H9 (cell line): Measurements from ENCODE around the gene KDM2B. TPM values are rescaled to one million over a fixed set of nuclear protein-coding genes. Genes with fewer than 3 reads are reported as not detected.

ENCODE experiments used
- DNase-seq: peaks from one replicate; pipeline ENCODE4 v3.0.0-alpha.2; 2017
- H2AFZ ChIP-seq: one replicate; pipeline ENCODE4 v1.6.1; 2013; ENCODE audit warnings: mild to moderate bottlenecking, low read length, control low read depth, moderate library complexity
- H2AK5ac ChIP-seq: 2 replicates; pipeline ENCODE4 v1.6.1; 2013; ENCODE audit warnings: low read length, control low read depth, mixed read lengths; ENCODE audit not compliant: insufficient read length
- H2BK120ac ChIP-seq: one replicate; pipeline ENCODE4 v1.6.1; 2013; ENCODE audit warnings: low read depth, mild to moderate bottlenecking, low read length, control low read depth, inconsistent platforms; ENCODE audit not compliant: poor library complexity, severe bottlenecking
- H2BK12ac ChIP-seq: 2 replicates; pipeline ENCODE4 v1.6.1; 2013; ENCODE audit warnings: low read length, control low read depth, mixed read lengths, low read depth; ENCODE audit not compliant: insufficient read length
- H2BK15ac ChIP-seq: 2 replicates; pipeline ENCODE4 v1.6.1; 2013; ENCODE audit warnings: low read depth, low read length, control low read depth
- H2BK20ac ChIP-seq: one replicate; pipeline ENCODE4 v1.6.1; 2013; ENCODE audit warnings: low read depth, mild to moderate bottlenecking, low read length, control low read depth, inconsistent platforms; ENCODE audit not compliant: poor library complexity, severe bottlenecking
- H2BK5ac ChIP-seq: 2 replicates; pipeline ENCODE4 v1.6.1; 2013; ENCODE audit warnings: low read length, control low read depth, mixed read lengths; ENCODE audit not compliant: insufficient read length
- H3K14ac ChIP-seq: 2 replicates; pipeline ENCODE4 v1.6.1; 2013; ENCODE audit warnings: low read length, control low read depth; ENCODE audit not compliant: insufficient read depth
- H3K18ac ChIP-seq: 2 replicates; pipeline ENCODE4 v1.6.1; 2013; ENCODE audit warnings: low read depth, mild to moderate bottlenecking, mixed read lengths, low read length, control low read depth; ENCODE audit not compliant: insufficient read length
- H3K23ac ChIP-seq: 2 replicates; pipeline ENCODE4 v1.6.1; 2013; ENCODE audit warnings: low read length, control low read depth, mixed read lengths, low read depth; ENCODE audit not compliant: insufficient read length
- H3K23me2 ChIP-seq: 2 replicates; pipeline ENCODE4 v1.6.1; 2013; ENCODE audit warnings: low read depth, mild to moderate bottlenecking, mixed read lengths, low read length, control low read depth; ENCODE audit not compliant: insufficient read length, poor library complexity, severe bottlenecking
- H3K27ac ChIP-seq: 2 replicates; pipeline ENCODE4 v1.5.1; 2013; ENCODE audit warnings: low read length, control low read depth, mixed read lengths, low read depth; ENCODE audit not compliant: insufficient read length
- H3K27me3 ChIP-seq: 2 replicates; pipeline ENCODE4 v1.6.1; 2013; ENCODE audit warnings: low read length, control low read depth, inconsistent platforms; ENCODE audit not compliant: insufficient read depth
- H3K4ac ChIP-seq: 2 replicates; pipeline ENCODE4 v1.6.1; 2013; ENCODE audit warnings: low read depth, mild to moderate bottlenecking, control low read depth, inconsistent platforms, low read length, moderate library complexity
- H3K4me1 ChIP-seq: 2 replicates; pipeline ENCODE4 v1.6.1; 2013; ENCODE audit warnings: low read length, control low read depth, inconsistent platforms; ENCODE audit not compliant: insufficient read depth
- H3K4me2 ChIP-seq: 2 replicates; pipeline ENCODE4 v1.6.1; 2013; ENCODE audit warnings: low read length, control low read depth, mixed read lengths; ENCODE audit not compliant: insufficient read length, insufficient read depth
- H3K56ac ChIP-seq: 2 replicates; pipeline ENCODE4 v1.6.1; 2013; ENCODE audit warnings: low read depth, mild to moderate bottlenecking, mixed read lengths, low read length, control low read depth; ENCODE audit not compliant: insufficient read length
- H3K79me1 ChIP-seq: 2 replicates; pipeline ENCODE4 v1.6.1; 2013; ENCODE audit warnings: low read depth, mild to moderate bottlenecking, moderate library complexity, low read length, control low read depth, inconsistent platforms; ENCODE audit not compliant: insufficient read depth, poor library complexity, severe bottlenecking
- H3K79me2 ChIP-seq: 2 replicates; pipeline ENCODE4 v1.6.1; 2013; ENCODE audit warnings: low read length, control low read depth, inconsistent platforms; ENCODE audit not compliant: insufficient read depth
- H3K9ac ChIP-seq: 2 replicates; pipeline ENCODE4 v1.6.1; 2013; ENCODE audit warnings: low read length, control low read depth, mixed read lengths; ENCODE audit not compliant: insufficient read length; ENCODE audit errors: extremely low read depth
- H3K9me3 ChIP-seq: one replicate; pipeline ENCODE4 v1.6.1; 2013; ENCODE audit warnings: low read depth, low read length, inconsistent platforms; ENCODE audit not compliant: control insufficient read depth
- H3T11ph ChIP-seq: one replicate; pipeline ENCODE4 v1.6.1; 2013; ENCODE audit warnings: mild to moderate bottlenecking, low read length, control low read depth, inconsistent platforms
- H4K20me1 ChIP-seq: one replicate; pipeline ENCODE4 v1.6.1; 2013; ENCODE audit not compliant: control insufficient read depth, insufficient read length, insufficient read depth
- H4K5ac ChIP-seq: 2 replicates; pipeline ENCODE4 v1.6.1; 2013; ENCODE audit warnings: low read depth, mild to moderate bottlenecking, mixed read lengths, low read length, control low read depth; ENCODE audit not compliant: insufficient read length
- H4K8ac ChIP-seq: replicated peaks from 2 replicates; pipeline ENCODE4 v1.6.1; 2013; ENCODE audit warnings: low read length, control low read depth, mixed read lengths, low read depth; ENCODE audit not compliant: insufficient read length
- H4K91ac ChIP-seq: 2 replicates; pipeline ENCODE4 v1.6.1; 2013; ENCODE audit warnings: low read depth, mild to moderate bottlenecking, moderate library complexity, mixed read lengths, low read length, control low read depth; ENCODE audit not compliant: insufficient read length
- H3K27ac Mint-ChIP-seq, 3 experiments: 2 replicates in 2 of 3; 3 replicates in 1 of 3; pipeline ENCODE4 v1.8.0; 2020 to 2021; ENCODE audit warnings: mixed read lengths in 3 of 3, mild to moderate bottlenecking in 1 of 3, moderate library complexity in 1 of 3
- H3K27me3 Mint-ChIP-seq: 2 replicates; pipeline ENCODE4 v1.8.0; 2021; ENCODE audit warnings: low read depth, mild to moderate bottlenecking, moderate library complexity, mixed read lengths
- H3K36me3 Mint-ChIP-seq, 3 experiments: 2 replicates in 2 of 3; 3 replicates in 1 of 3; pipeline ENCODE4 v1.8.0; 2020 to 2021; ENCODE audit warnings: low read depth in 3 of 3, mixed read lengths in 3 of 3; ENCODE audit not compliant: insufficient read depth in 1 of 3
- H3K4me1 Mint-ChIP-seq, 2 experiments: 2 replicates each; pipeline ENCODE4 v1.8.0; 2020; ENCODE audit warnings: mixed read lengths in 2 of 2
- H3K4me3 Mint-ChIP-seq, 2 experiments: 2 replicates in 1 of 2; 3 replicates in 1 of 2; pipeline ENCODE4 v1.8.0; 2020 to 2021; ENCODE audit warnings: mild to moderate bottlenecking in 2 of 2, mixed read lengths in 2 of 2, moderate library complexity in 1 of 2
- H3K9me3 Mint-ChIP-seq, 2 experiments: 2 replicates in 1 of 2; 3 replicates in 1 of 2; pipeline ENCODE4 v1.8.0; 2020; ENCODE audit warnings: mild to moderate bottlenecking in 2 of 2, mixed read lengths in 2 of 2, moderate library complexity in 1 of 2
- CTCF ChIP-seq: fragments of 200-600 bp; sonication (generic); conservative IDR thresholded peaks from 3 replicates; pipeline ENCODE4 v1.8.0; 2021; ENCODE audit warnings: antibody characterized with exemption, mild to moderate bottlenecking
- WGBS: extraction: QIAGEN DNeasy Blood & Tissue Kit; methylation state at CpG from one replicate; pipeline ENCODE4 v1.1.7; 2013; ENCODE audit warnings: missing lambda C conversion rate, low lambda C conversion rate, mixed read lengths; ENCODE audit not compliant: insufficient read length; ENCODE audit errors: extremely low coverage; 5-methylcytosine and 5-hydroxymethylcytosine counted together
- total RNA-seq: library from RNA; stranded (reverse); gene quantifications from 2 replicates; pipeline ENCODE4 v1.2.1, GENCODE V29; 2021

The KDM2B gene
- total RNA-seq, 1 experiment from 2014 or later, result 143 TPM

- no peak overlapping the region for H3K4me2 ChIP-seq
- Mint-ChIP-seq H3K27ac (peak overlapping the region in 2 of 3 experiments; percentile 46 to 83; a peak in 3 of 7 replicates), H3K4me3 (peak overlapping the region in 1 of 2 experiments; percentile 15; a peak in 1 of 5 replicates), H3K36me3 (peaks cover 43 to 77% (median 64%) of the 10 kb centered on the region in 3 experiments; a peak in 6 of 7 replicates), H3K9me3 (no peaks in the 10 kb centered on the region), H3K4me1 (peaks cover 5 to 13% of the 10 kb centered on the region in 2 experiments; a peak in 2 of 4 replicates), H3K27me3 (no peaks in the 10 kb centered on the region)
- no peaks in the 10 kb centered on the region; the same call in 1 of the 2 replicates for H3K4me1 ChIP-seq
- H4K8ac ChIP-seq, result no peak overlapping the region
- no peak overlapping the region for H3K9ac ChIP-seq
- no peak overlapping the region for H2BK5ac ChIP-seq
- no peak for TF ChIP-seq CTCF
- no peak overlapping the region for H3K4ac ChIP-seq
- H3T11ph ChIP-seq, result no peak overlapping the region
- H2BK12ac ChIP-seq, result no peak overlapping the region
- H2BK120ac ChIP-seq, result no peak overlapping the region
- no peak for DNase-seq
- H3K27ac ChIP-seq, result no peak overlapping the region
- no peaks in the 10 kb centered on the region for H4K20me1 ChIP-seq
- peaks cover 2% of the 10 kb centered on the region; the same call in 1 of the 2 replicates for H3K79me2 ChIP-seq
- H4K91ac ChIP-seq, result no peak overlapping the region
- no peaks in the 10 kb centered on the region for H3K23me2 ChIP-seq
- H3K9me3 ChIP-seq, result no peaks in the 10 kb centered on the region
- peaks cover 8% of the 10 kb centered on the region for H3K79me1 ChIP-seq
- H2AK5ac ChIP-seq, result no peak overlapping the region
- no peak overlapping the region for H3K14ac ChIP-seq
- no CpG with 5 or more reads among the region's 7 CpGs for WGBS
- H2AFZ ChIP-seq, result no peak overlapping the region
- H3K23ac ChIP-seq, result no peak overlapping the region
- no peak overlapping the region for H2BK20ac ChIP-seq
- H3K27me3 ChIP-seq, result no peaks in the 10 kb centered on the region
- no peak overlapping the region for H3K18ac ChIP-seq
- H4K5ac ChIP-seq, result no peak overlapping the region
- no peak overlapping the region for H2BK15ac ChIP-seq
- no peak overlapping the region for H3K56ac ChIP-seq
Measured at GRCh38 chr12:121568518-121568917, 12.3 kb downstream of the KDM2B start.
